ENCODE measurements around the gene MOAP1. TPM values are rescaled to one million over a fixed set of nuclear protein-coding genes. Genes with fewer than 3 reads are reported as not detected.

Gene MOAP1
- polyA plus RNA-seq, 1 experiment = 15.5 TPM

- Histone ChIP-seq H3K27me3 (ENCODE audit: control insufficient read depth, insufficient read depth, low read length) (no peaks in the 10 kb centered on the region), H3K36me3 (ENCODE audit: control insufficient read depth, insufficient read depth, low read length) (peaks cover 1% of the 10 kb centered on the region), H3K4me3 (ENCODE audit: low read depth, low read length) (no peak overlapping the region)
- no peak for TF ChIP-seq CTCF (IDR thresholded peaks at IDR 0.05; ENCODE audit: insufficient read depth, low read depth, low read length)
- ChIA-PET POLR2A (no interaction called here), CTCF (no interaction called here)
- DNase-seq (ENCODE audit: low read depth) = no peak
These were observed 27.7 kb upstream of the MOAP1 start for GRCh38 chr14:93212432-93212831.

GRCh38 chr14:93207468-93208308 is 23.0 kb upstream of the MOAP1 start:
- DNase-seq (ENCODE audit: low read depth) = no peak
- H3K4me3 ChIP-seq (ENCODE audit: low read depth, low read length) = peak overlapping the region; percentile 96
- ChIA-PET POLR2A (no interaction called here), CTCF (interaction anchor here (0.6 to 1.9 kb wide), 23 partner anchors 10 to 1084 kb away, joined by 3 to 10 read pairs (median 3); no protein-coding TSS in a partner anchor)
- H3K27me3 ChIP-seq (ENCODE audit: control insufficient read depth, insufficient read depth, low read length) = no peaks in the 10 kb centered on the region
- TF ChIP-seq CTCF (IDR thresholded peaks at IDR 0.05; ENCODE audit: insufficient read depth, low read depth, low read length) = peak; percentile 64
- H3K36me3 ChIP-seq (ENCODE audit: control insufficient read depth, insufficient read depth, low read length) = no peaks in the 10 kb centered on the region; the same call in 1 of the 2 replicates

GRCh38 chr14:93206793-93207467 is 22.2 kb upstream of the MOAP1 start, which contains the start of the genes GON7 and UBR7:
GON7 (minus strand) TSS chr14:93207065; CDS start chr14:93207037, 28 bp downstream.
UBR7 (plus strand) TSS chr14:93207256; CDS start chr14:93207292, 36 bp downstream.
- TF ChIP-seq CTCF (IDR thresholded peaks at IDR 0.05; ENCODE audit: insufficient read depth, low read depth, low read length) = peak; percentile 40
- ChIA-PET POLR2A (no interaction called here), CTCF (interaction anchor here (0.8 to 1.9 kb wide), 21 partner anchors 10 to 830 kb away, joined by 3 to 10 read pairs (median 3); partner anchors contain the start of genes LYSET and MOAP1)
- Histone ChIP-seq H3K36me3 (ENCODE audit: control insufficient read depth, insufficient read depth, low read length) (no peaks in the 10 kb centered on the region), H3K27me3 (ENCODE audit: control insufficient read depth, insufficient read depth, low read length) (no peaks in the 10 kb centered on the region), H3K4me3 (ENCODE audit: low read depth, low read length) (peak within 1 kb of the TSS; percentile 96)
- DNase-seq (ENCODE audit: low read depth) = peak; percentile 86

- no peak for DNase-seq (ENCODE audit: low read depth)
- TF ChIP-seq CTCF (IDR thresholded peaks at IDR 0.05; ENCODE audit: insufficient read depth, low read depth, low read length) = no peak
- no peaks in the 10 kb centered on the region for H3K36me3 ChIP-seq (ENCODE audit: control insufficient read depth, insufficient read depth, low read length)
- no peak overlapping the region for H3K4me3 ChIP-seq (ENCODE audit: low read depth, low read length)
- POLR2A ChIA-PET = no interaction called here
- CTCF ChIA-PET = no interaction called here
- no peaks in the 10 kb centered on the region for H3K27me3 ChIP-seq (ENCODE audit: control insufficient read depth, insufficient read depth, low read length)
These were observed 16.5 kb upstream of the MOAP1 start for GRCh38 chr14:93201155-93201704.

- TF ChIP-seq CTCF (IDR thresholded peaks at IDR 0.05; ENCODE audit: insufficient read depth, low read depth, low read length) = no peak
- H3K36me3 ChIP-seq (ENCODE audit: control insufficient read depth, insufficient read depth, low read length) = no peaks in the 10 kb centered on the region
- CTCF ChIA-PET = no interaction called here
These were observed 15.9 kb upstream of the MOAP1 start for GRCh38 chr14:93200553-93200952.

More at GRCh38 chr14:93200553-93200952, 15.9 kb upstream of the MOAP1 start:
- no peaks in the 10 kb centered on the region for H3K27me3 ChIP-seq (ENCODE audit: control insufficient read depth, insufficient read depth, low read length)
- H3K4me3 ChIP-seq (ENCODE audit: low read depth, low read length) = no peak overlapping the region
- DNase-seq (ENCODE audit: low read depth) = no peak
- POLR2A ChIA-PET = no interaction called here

Measured in BJ (cell line).